Lower leg skin (tissue), 4 donors: ENCODE results near the gene FYB2. TPM values are rescaled to one million over a fixed set of nuclear protein-coding genes. Genes with fewer than 3 reads are reported as not detected.
"Not testable (repeated sequence)": the region's sequence is repeated elsewhere in the genome, so short reads cannot be mapped to it uniquely, and the experiment has no call there.

Experiments used
- DNase-seq, 2 donors: peaks; one replicate each; pipeline ENCODE4 v3.0.0-alpha.2; 2019; ENCODE audit warnings: low spot score in 2 of 2
- H3K4me3 ChIP-seq: fragments of 200-600 bp; sonication (generic); 2 replicates; pipeline ENCODE4 v1.5.1; 2017; ENCODE audit warnings: mild to moderate bottlenecking, low read depth; ENCODE audit not compliant: poor library complexity, severe bottlenecking
- CTCF ChIP-seq, 3 donors: fragments of 450-650 bp; IDR thresholded peaks; one replicate each; pipeline ENCODE4 v1.5.1; 2016; ENCODE audit warnings: antibody characterized with exemption in 3 of 3, mild to moderate bottlenecking in 3 of 3, moderate library complexity in 2 of 3
- POLR2A ChIP-seq, 2 donors: fragments of 450-650 bp; IDR thresholded peaks; one replicate each; pipeline ENCODE4 v1.6.1; 2016 to 2017; ENCODE audit warnings: antibody characterized with exemption in 2 of 2, mild to moderate bottlenecking in 1 of 2, moderate library complexity in 1 of 2
- whole genome bisulfite sequencing, 2 donors: methylation state at CpG; one replicate each; pipeline ENCODE4 v1.1.5; 2018; 5-methylcytosine and 5-hydroxymethylcytosine counted together
- intact Hi-C: fragments of 100-400 bp; cut with DNase I; formaldehyde crosslinking; loops from one replicate; pipeline ENCODE4 v1.15.0; 2023; ENCODE audit warnings: low total_unique reads
- total RNA-seq, 4 donors: library from RNA; depleted of rRNA; stranded (reverse); fragments of >200 nt; gene quantifications; one replicate each; pipeline ENCODE4 v1.1.0, GENCODE V29; 2016

The FYB2 gene
- total RNA-seq, 4 donors from 2014 or later = 0.19 TPM; not detected in 3

DNA sequence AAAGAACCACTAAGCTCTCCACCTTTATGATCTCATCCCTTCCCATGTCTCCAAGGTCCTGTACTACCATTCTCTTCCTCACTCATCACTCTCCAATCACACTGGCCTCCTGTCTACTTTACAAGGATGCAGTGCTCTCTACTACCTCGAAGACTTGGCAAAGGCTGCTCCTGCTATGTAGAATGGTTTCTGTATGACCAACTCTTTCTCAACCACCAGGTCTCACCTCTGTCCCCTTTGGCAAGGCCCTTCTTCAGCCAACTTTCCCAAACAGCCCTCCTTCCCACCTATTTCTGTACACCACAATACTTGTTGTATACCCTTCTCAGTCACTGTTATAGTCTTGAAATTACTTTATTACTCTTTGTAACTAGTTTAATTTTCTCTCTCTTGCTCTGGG is 41.2 kb downstream of the FYB2 start:
- no peak for DNase-seq
- TF ChIP-seq CTCF (IDR thresholded peaks at IDR 0.05) = no peak
- no peak for TF ChIP-seq POLR2A (IDR thresholded peaks at IDR 0.05)
- intact Hi-C loops = no loop called here
- 85% methylated on average over 1 of the region's 1 CpG for WGBS, 2 donors
- H3K4me3 ChIP-seq = no peak overlapping the region

- intact Hi-C loops = not testable (repeated sequence)
Measured at GRCh38 chr1:56774732-56775131, 44.5 kb downstream of the FYB2 start.

DNA sequence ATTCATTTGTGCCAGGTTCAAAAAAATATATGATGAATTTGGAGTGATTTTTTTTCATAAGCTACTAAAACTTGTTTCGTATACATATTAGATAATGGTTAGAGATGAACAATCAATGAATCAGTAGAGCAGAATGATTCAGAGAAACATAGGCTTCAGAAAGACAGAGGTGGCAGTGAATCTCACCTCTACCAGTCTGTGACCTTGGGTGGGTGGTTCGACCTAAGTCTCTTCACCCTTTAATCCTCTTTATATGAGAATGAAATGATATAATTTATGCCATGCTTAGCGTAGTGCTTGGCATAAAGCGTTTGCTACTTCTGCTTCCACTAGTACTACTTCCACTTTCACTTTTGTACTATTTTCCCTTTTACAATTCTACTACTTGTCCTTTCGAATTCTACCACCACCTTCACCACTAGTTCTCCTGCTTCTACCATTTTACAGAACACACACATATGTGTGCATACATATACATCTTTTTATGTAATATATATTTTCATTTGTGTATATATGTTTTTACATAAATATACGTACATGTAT is 45.1 kb downstream of the FYB2 start:
- TF ChIP-seq POLR2A (IDR thresholded peaks at IDR 0.05) (no peak), CTCF (IDR thresholded peaks at IDR 0.05) (no peak)
- intact Hi-C loops = no loop called here
- no peak for DNase-seq
- H3K4me3 ChIP-seq = no peak overlapping the region
- WGBS, 2 donors = 60 to 72% methylated on average over 6 of the region's 6 CpGs

More at GRCh38 chr1:56774732-56775131, 44.5 kb downstream of the FYB2 start:
- H3K4me3 ChIP-seq, DNase-seq: not testable (repeated sequence)

DNA sequence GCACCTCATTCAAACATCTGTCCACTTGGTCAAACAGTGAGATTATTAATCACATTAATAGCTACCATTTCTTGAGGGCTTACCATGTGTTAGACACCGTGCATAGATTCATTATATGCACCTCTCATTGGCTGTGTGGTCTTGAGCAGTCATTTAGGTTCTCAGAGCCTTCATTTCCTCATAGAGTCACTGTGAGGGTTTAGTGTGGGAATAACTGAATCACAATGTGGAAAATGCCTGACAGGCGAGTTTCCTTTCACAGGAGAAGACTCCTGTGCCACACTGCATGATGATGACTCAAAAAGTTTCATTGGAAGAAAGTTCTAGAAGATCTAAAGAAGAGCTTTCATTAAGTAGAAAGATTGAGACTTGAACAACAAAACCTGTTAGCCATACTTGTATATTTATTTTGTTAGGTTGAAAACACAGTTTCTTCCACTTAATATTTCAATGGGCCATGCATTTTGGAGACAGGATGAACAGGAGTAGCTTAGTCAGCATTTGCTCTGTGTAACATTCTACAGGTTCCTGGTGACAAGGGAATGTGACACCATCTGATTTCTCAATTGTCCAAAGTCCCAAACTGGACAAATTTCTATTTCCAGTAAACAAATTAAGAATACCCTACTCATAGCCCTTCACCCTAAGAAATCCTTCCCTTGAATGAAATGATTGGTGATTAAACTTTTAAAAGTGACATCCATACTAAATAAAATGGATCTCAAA is 45.7 kb downstream of the FYB2 start:
- no peak overlapping the region for H3K4me3 ChIP-seq
- TF ChIP-seq CTCF (IDR thresholded peaks at IDR 0.05) (no peak), POLR2A (IDR thresholded peaks at IDR 0.05) (no peak)
- DNase-seq = no peak
- intact Hi-C loops = no loop called here
- WGBS, 2 donors = 77 to 89% methylated on average over 2 of the region's 2 CpGs

DNA sequence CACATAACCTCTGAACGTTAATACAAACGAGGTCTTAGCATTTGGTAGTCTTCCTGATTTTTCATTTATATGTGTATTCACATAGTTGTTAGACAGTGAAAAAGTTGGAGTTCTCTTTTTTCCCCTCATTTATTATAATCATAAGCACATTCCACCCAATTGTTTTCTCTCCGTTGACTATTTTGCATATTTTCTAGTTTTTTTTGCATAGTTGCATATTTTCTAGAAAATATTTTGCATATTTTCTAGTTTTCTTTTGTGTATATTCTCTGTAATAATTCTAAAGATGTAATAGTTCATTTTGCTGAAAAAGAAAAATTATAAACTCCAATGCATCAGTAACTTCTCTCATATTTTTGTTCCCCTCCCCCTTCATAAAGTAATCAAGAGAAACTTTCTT is 47.5 kb downstream of the FYB2 start:
- intact Hi-C loops = no loop called here
- DNase-seq = no peak
- TF ChIP-seq CTCF (IDR thresholded peaks at IDR 0.05) = no peak
- TF ChIP-seq POLR2A (IDR thresholded peaks at IDR 0.05) = no peak
- 76 to 80% methylated on average over 3 of the region's 3 CpGs for WGBS, 2 donors
- no peak overlapping the region for H3K4me3 ChIP-seq

- WGBS, 2 donors = 16 to 24% methylated on average over 3 of the region's 3 CpGs
- no peak overlapping the region for H3K4me3 ChIP-seq
- no peak for DNase-seq
- TF ChIP-seq CTCF (IDR thresholded peaks at IDR 0.05) (no peak), POLR2A (IDR thresholded peaks at IDR 0.05) (no peak)
- intact Hi-C loops = no loop called here
Measured at GRCh38 chr1:56758794-56759193, 60.4 kb downstream of the FYB2 start.
